Stimulated activated CD8-positive, alpha-beta memory T cell treated with anti-CD3 and anti-CD28 coated beads, Interleukin-7, amount 100 ng/mL, for 4 hours (primary cell): ENCODE data around the gene BNIP5.

Experiments
- DNase-seq, 2 donors: peaks; one replicate each; pipeline ENCODE4 v3.0.0-alpha.2; 2020; ENCODE audit warnings: low read depth in 2 of 2

Gene BNIP5

GRCh38 chr6:36267731-36268477, 68.8 kb downstream of the BNIP5 start:
- DNase-seq = no peak

DNA sequence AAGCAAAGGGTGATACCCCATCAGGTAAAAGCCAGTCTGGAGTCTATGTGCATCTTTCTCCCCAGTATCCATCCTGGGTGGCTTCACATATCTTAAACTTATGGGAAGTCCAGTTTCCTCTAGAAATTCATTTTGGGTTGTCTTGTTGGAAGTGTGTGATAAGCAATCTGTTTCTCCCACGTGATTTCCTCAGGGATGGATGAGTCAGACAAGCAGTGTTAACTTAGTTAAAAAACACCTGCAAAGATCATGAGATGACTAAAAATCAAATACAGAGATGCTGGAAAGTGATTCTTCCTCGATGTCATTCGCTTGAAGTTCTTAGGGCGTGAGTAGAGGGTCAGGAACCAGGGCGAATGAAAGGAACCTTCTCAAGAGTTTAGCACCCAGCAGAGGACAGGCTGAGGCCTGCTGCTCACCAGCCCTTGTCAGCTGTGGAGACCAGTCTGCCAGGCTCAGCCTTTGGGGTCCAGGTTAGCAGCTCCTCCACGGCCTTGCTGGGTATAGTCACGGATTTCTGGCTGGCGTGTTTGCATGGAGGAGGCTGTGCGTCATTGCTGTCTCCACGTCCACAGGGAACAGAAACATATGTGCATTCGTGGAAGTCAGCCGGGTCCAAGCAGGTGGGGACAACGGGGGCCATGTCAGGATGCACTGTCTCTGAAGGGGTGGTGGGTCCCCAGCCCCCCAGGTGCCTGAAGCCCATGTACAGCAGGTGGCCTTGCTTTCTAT, 69.6 kb downstream of the BNIP5 start:
- no peak for DNase-seq
